Uterus (tissue), 4 donors: Measurements from ENCODE around the gene SPOCK1. TPM values are rescaled to one million over a fixed set of nuclear protein-coding genes. Genes with fewer than 3 reads are reported as not detected.

Experiments used
- DNase-seq, 2 donors: peaks; one replicate each; pipeline ENCODE4 v3.0.0-alpha.2; 2019 to 2020
- H3K27ac ChIP-seq, 2 donors: fragments of 200-600 bp; sonication (generic); 1 replicate in 1 of 2; 2 replicates in 1 of 2; pipeline ENCODE4 v1.5.1; 2016 to 2018
- H3K27me3 ChIP-seq, 2 donors: fragments of 200-600 bp; sonication (generic); one replicate each; pipeline ENCODE4 v1.5.1; 2018 to 2019; ENCODE audit warnings: control low read depth in 1 of 2
- H3K36me3 ChIP-seq, 2 donors: fragments of 200-600 bp; sonication (generic); one replicate each; pipeline ENCODE4 v1.5.1; 2019; ENCODE audit warnings: control low read depth in 1 of 2
- H3K4me1 ChIP-seq, 2 donors: fragments of 200-600 bp; sonication (generic); one replicate each; pipeline ENCODE4 v1.5.1; 2018 to 2019; ENCODE audit warnings: control low read depth in 1 of 2
- H3K4me3 ChIP-seq, 2 donors: fragments of 200-600 bp; sonication (generic); 1 replicate in 1 of 2; 2 replicates in 1 of 2; pipeline ENCODE4 v1.5.1; 2018 to 2019; ENCODE audit warnings: mild to moderate bottlenecking in 1 of 2
- H3K9me3 ChIP-seq, 2 donors: fragments of 200-600 bp; sonication (generic); one replicate each; pipeline ENCODE4 v1.5.1; 2019; ENCODE audit warnings: control low read depth in 1 of 2
- POLR2A ChIP-seq, 2 donors: fragments of 450-650 bp; IDR thresholded peaks; one replicate each; pipeline ENCODE4 v1.6.1; 2016; ENCODE audit warnings: antibody characterized with exemption in 2 of 2, mild to moderate bottlenecking in 1 of 2, moderate library complexity in 1 of 2
- intact Hi-C: fragments of 100-400 bp; cut with DNase I; formaldehyde crosslinking; loops from one replicate; pipeline ENCODE4 v1.15.1; 2023; ENCODE audit warnings: low total_unique reads
- total RNA-seq, 4 donors: library from RNA; depleted of rRNA in 3 of 4; stranded (reverse); fragments of >200 nt in 3 of 4; gene quantifications; one replicate each; pipeline versions ENCODE4 v1.1.0 to v1.2.4, GENCODE V29; 2014 to 2023
- TF ChIP-seq, protein P1 (sequence below), 4 experiments: fragments of 200-600 bp in 2 of 4; fragments of 450-650 bp in 2 of 4; sonication (generic) in 2 of 4; IDR thresholded peaks; one replicate each; pipeline ENCODE4 v1.5.1; 2016 to 2019; ENCODE audit warnings: antibody characterized with exemption in 4 of 4, mild to moderate bottlenecking in 2 of 4, moderate library complexity in 1 of 4
- donor health status: DM: yes; HTN: yes; CAD: no.

SPOCK1 gene
- total RNA-seq, 4 donors from 2014 or later = 31.8 to 131 (median 45.1) TPM

DNA sequence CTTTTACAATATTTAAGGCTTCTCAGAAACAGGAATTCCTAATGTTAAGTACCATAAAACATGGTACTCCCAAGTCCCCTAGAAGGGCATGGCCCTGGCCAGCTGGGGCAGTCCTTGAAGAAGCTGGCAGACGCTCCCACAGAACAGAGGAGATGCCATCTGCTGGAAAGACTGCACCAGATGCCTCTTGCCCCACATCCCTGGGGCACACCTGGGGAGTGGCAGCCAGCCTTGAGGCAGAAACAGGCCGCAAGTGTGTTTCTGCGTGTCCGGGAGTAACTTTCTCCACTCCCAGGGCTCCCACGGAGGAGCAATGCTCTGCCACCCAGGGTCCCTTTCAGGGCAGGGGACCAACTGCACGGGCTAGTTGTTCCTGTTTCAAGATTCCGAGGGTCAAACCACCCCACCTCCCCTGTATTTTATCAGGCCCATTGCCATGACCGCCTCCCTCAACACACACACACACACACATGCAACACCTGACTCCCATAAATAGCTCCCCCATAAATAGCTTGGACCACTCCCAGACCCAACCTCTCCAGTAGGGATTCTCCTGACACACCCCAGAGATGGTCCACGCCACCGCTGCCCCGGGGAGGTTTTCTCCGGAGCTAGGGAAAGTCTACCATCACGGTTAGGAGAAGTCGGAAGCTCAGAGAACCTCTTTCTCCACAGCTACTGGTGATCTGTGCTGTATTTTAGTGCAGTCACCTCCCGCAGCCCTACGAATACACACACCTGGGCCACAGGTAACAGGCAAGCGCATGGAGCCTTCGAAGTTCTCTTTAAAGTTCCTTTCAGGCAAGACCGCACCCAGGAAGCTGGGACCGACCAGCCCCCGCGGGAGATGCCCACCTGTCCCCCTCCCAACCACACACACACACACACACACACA, 1.5 kb downstream of the SPOCK1 start:
- no peaks in the 10 kb centered on the region for H3K27me3 ChIP-seq
- TF ChIP-seq POLR2A (IDR thresholded peaks at IDR 0.05) = no peak
- TF ChIP-seq, protein P1, sequence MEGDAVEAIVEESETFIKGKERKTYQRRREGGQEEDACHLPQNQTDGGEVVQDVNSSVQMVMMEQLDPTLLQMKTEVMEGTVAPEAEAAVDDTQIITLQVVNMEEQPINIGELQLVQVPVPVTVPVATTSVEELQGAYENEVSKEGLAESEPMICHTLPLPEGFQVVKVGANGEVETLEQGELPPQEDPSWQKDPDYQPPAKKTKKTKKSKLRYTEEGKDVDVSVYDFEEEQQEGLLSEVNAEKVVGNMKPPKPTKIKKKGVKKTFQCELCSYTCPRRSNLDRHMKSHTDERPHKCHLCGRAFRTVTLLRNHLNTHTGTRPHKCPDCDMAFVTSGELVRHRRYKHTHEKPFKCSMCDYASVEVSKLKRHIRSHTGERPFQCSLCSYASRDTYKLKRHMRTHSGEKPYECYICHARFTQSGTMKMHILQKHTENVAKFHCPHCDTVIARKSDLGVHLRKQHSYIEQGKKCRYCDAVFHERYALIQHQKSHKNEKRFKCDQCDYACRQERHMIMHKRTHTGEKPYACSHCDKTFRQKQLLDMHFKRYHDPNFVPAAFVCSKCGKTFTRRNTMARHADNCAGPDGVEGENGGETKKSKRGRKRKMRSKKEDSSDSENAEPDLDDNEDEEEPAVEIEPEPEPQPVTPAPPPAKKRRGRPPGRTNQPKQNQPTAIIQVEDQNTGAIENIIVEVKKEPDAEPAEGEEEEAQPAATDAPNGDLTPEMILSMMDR (IDR thresholded peaks at IDR 0.05) = no peak
- no peak for DNase-seq
- no peaks in the 10 kb centered on the region for H3K9me3 ChIP-seq
- intact Hi-C loops = no loop called here
- H3K4me1 ChIP-seq = no peaks in the 10 kb centered on the region
- H3K27ac ChIP-seq = peak overlapping the region in 1 of 2 donors; percentile 19
- H3K4me3 ChIP-seq = peak overlapping the region; percentile 36 to 56
- no peaks in the 10 kb centered on the region for H3K36me3 ChIP-seq

DNA sequence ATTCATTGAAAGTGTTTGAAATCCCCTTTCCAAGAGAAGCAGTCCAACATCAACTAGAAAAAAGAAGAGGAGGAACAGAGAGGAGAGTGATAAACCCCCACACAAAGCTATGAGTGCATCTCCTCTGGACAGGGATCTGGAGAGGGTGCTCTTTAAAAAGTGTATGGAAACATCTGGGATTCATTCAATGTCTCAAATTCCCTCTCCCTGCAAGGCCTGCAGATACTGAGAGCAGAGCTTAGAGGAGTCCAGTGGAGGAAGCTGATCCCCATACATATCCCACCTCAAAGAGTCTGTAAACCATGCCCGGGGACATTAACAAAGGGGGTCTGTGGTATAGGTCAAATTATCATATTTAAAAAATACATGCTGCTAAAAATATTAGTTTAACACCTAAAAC, 2.2 kb downstream of the SPOCK1 start:
- Histone ChIP-seq H3K27me3 (no peaks in the 10 kb centered on the region), H3K36me3 (no peaks in the 10 kb centered on the region), H3K4me1 (no peaks in the 10 kb centered on the region), H3K9me3 (no peaks in the 10 kb centered on the region), H3K27ac (no peak overlapping the region), H3K4me3 (no peak overlapping the region)
- no peak for TF ChIP-seq POLR2A (IDR thresholded peaks at IDR 0.05)
- TF ChIP-seq, protein P1 (IDR thresholded peaks at IDR 0.05) = no peak
- no peak for DNase-seq
- intact Hi-C loops = no loop called here

DNA sequence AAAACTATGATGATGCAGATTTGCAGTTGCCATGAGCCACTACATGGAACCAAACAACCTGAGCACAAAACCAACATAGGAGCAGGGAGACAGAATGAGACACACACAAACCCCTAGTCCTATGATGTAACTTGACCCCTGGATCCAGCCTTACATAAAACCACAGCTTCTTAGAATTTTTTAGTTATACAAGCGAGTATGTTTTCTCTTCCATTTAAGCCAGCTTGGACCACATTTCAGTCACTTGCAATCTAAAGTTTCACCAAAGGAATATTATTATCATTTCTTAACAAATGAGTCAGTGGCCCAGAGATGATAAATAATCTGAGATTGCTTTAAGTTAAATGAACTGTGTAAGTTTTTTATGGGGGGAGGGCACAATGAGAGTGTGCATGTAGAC, 6.8 kb downstream of the SPOCK1 start:
- no peak for TF ChIP-seq POLR2A (IDR thresholded peaks at IDR 0.05)
- TF ChIP-seq, protein P1 (IDR thresholded peaks at IDR 0.05) = no peak
- intact Hi-C loops = no loop called here
- Histone ChIP-seq H3K4me3 (no peak overlapping the region), H3K27ac (no peak overlapping the region), H3K9me3 (no peaks in the 10 kb centered on the region), H3K36me3 (no peaks in the 10 kb centered on the region), H3K27me3 (no peaks in the 10 kb centered on the region), H3K4me1 (no peaks in the 10 kb centered on the region)
- no peak for DNase-seq

DNA sequence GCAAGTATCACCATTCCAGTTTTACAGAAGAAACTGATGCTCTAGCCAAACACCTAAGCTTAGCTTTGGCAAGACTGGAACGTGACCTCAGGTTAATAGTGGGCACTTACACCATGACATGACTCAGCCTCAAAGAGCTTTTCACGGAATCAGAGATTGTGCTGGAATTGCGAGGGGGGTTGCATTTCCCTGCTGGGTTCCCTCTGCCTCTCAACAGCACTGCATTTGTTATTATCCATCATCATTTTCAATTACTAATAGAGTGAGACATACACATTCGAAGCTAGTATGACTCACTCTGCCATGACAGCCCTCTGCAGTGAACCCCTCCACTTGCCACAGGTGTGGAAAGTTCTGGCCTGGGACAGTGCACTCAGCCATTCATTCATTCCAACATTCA, 8.0 kb downstream of the SPOCK1 start:
- TF ChIP-seq POLR2A (IDR thresholded peaks at IDR 0.05) = no peak
- TF ChIP-seq, protein P1 (IDR thresholded peaks at IDR 0.05) = no peak
- Histone ChIP-seq H3K27me3 (no peaks in the 10 kb centered on the region), H3K4me1 (no peaks in the 10 kb centered on the region), H3K9me3 (no peaks in the 10 kb centered on the region), H3K4me3 (no peak overlapping the region), H3K27ac (no peak overlapping the region), H3K36me3 (no peaks in the 10 kb centered on the region)
- no peak for DNase-seq
- intact Hi-C loops = no loop called here

DNA sequence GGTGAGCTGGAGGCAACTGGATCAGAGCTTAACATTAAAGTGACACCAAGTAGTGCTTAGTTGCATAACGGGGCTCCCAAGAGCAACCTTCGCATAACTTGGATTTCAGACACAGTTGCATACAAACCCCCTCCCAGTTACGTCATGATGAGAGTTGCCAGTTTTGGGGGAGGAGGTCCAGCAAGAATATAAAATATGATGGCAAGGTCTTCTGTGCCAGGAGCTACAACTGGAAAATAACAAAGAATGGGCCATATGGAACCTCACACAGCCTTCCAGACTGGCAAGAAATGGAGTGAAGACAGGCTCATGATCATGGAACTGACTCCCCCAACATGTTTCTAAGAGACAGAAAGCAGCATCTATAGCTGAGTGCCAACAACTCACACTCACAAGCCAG, 8.5 kb downstream of the SPOCK1 start:
- Histone ChIP-seq H3K27me3 (no peaks in the 10 kb centered on the region), H3K9me3 (no peaks in the 10 kb centered on the region), H3K36me3 (no peaks in the 10 kb centered on the region), H3K27ac (no peak overlapping the region), H3K4me3 (no peak overlapping the region), H3K4me1 (no peaks in the 10 kb centered on the region)
- no peak for DNase-seq
- intact Hi-C loops = no loop called here
- TF ChIP-seq, protein P1 (IDR thresholded peaks at IDR 0.05) = no peak
- TF ChIP-seq POLR2A (IDR thresholded peaks at IDR 0.05) = no peak
